Measurements from ENCODE around the gene DPP4.

DPP4 gene

GRCh38 chr2:162115076-162115475 is 41.1 kb upstream of the DPP4 start:
- TF ChIP-seq EZH2phosphoT487 (IDR thresholded peaks at IDR 0.05; ENCODE audit: low read length) (no peak), CTCF (IDR thresholded peaks at IDR 0.05; ENCODE audit: low read length) (no peak), EZH2 (optimal IDR thresholded peaks at IDR 0.05; ENCODE audit: low read depth, low read length) (no peak)
- Histone ChIP-seq H3K9ac (ENCODE audit: low read length) (no peak overlapping the region), H3K9me2 (replicated peaks; ENCODE audit: insufficient read depth, low read length) (no peaks in the 10 kb centered on the region), H3K27ac (ENCODE audit: low read length) (no peak overlapping the region), H3K36me3 (replicated peaks; ENCODE audit: insufficient read depth, low read length) (no peaks in the 10 kb centered on the region), H3K4me2 (ENCODE audit: low read depth, low read length) (no peak overlapping the region), H3K4me3 (ENCODE audit: low read length) (no peak overlapping the region), H3F3A (ENCODE audit: insufficient read depth, low read length) (no peaks in the 10 kb centered on the region), H4K20me1 (ENCODE audit: insufficient read depth, low read length) (no peaks in the 10 kb centered on the region), H3K4me1 (ENCODE audit: low read length) (no peaks in the 10 kb centered on the region), H3K79me2 (ENCODE audit: low read length) (no peaks in the 10 kb centered on the region), H3K27me3 (replicated peaks; ENCODE audit: insufficient read depth, low read length) (no peaks in the 10 kb centered on the region), H2AFZ (ENCODE audit: low read length) (no peak overlapping the region), H3K9me3 (replicated peaks; ENCODE audit: insufficient read depth, low read length) (no peaks in the 10 kb centered on the region)
- DNase-seq: no peak

- Histone ChIP-seq H2AFZ (ENCODE audit: low read length) (no peak overlapping the region), H3K27ac (ENCODE audit: low read length) (no peak overlapping the region), H3K36me3 (replicated peaks; ENCODE audit: insufficient read depth, low read length) (no peaks in the 10 kb centered on the region), H3K9me3 (replicated peaks; ENCODE audit: insufficient read depth, low read length) (no peaks in the 10 kb centered on the region), H4K20me1 (ENCODE audit: insufficient read depth, low read length) (no peaks in the 10 kb centered on the region), H3K4me3 (ENCODE audit: low read length) (no peak overlapping the region), H3K79me2 (ENCODE audit: low read length) (no peaks in the 10 kb centered on the region), H3K9ac (ENCODE audit: low read length) (no peak overlapping the region), H3K4me1 (ENCODE audit: low read length) (no peaks in the 10 kb centered on the region), H3K27me3 (replicated peaks; ENCODE audit: insufficient read depth, low read length) (no peaks in the 10 kb centered on the region), H3K4me2 (ENCODE audit: low read depth, low read length) (no peak overlapping the region), H3K9me2 (replicated peaks; ENCODE audit: insufficient read depth, low read length) (no peaks in the 10 kb centered on the region), H3F3A (ENCODE audit: insufficient read depth, low read length) (no peaks in the 10 kb centered on the region)
- no peak for DNase-seq
- TF ChIP-seq EZH2 (optimal IDR thresholded peaks at IDR 0.05; ENCODE audit: low read depth, low read length): no peak
- TF ChIP-seq CTCF (IDR thresholded peaks at IDR 0.05; ENCODE audit: low read length): no peak
- no peak for TF ChIP-seq EZH2phosphoT487 (IDR thresholded peaks at IDR 0.05; ENCODE audit: low read length)
These were observed 40.3 kb upstream of the DPP4 start for GRCh38 chr2:162114271-162114670.

- no peak overlapping the region for H3K4me3 ChIP-seq (ENCODE audit: low read length)
These were observed 39.8 kb upstream of the DPP4 start for GRCh38 chr2:162113776-162114168.

More at GRCh38 chr2:162113776-162114168, 39.8 kb upstream of the DPP4 start:
- Histone ChIP-seq H2AFZ (ENCODE audit: low read length) (no peak overlapping the region), H3K36me3 (replicated peaks; ENCODE audit: insufficient read depth, low read length) (no peaks in the 10 kb centered on the region), H3K9me2 (replicated peaks; ENCODE audit: insufficient read depth, low read length) (no peaks in the 10 kb centered on the region), H3K27me3 (replicated peaks; ENCODE audit: insufficient read depth, low read length) (no peaks in the 10 kb centered on the region), H3K79me2 (ENCODE audit: low read length) (no peaks in the 10 kb centered on the region), H3K4me2 (ENCODE audit: low read depth, low read length) (no peak overlapping the region), H3F3A (ENCODE audit: insufficient read depth, low read length) (no peaks in the 10 kb centered on the region), H3K9me3 (replicated peaks; ENCODE audit: insufficient read depth, low read length) (no peaks in the 10 kb centered on the region), H3K27ac (ENCODE audit: low read length) (no peak overlapping the region), H3K9ac (ENCODE audit: low read length) (no peak overlapping the region), H3K4me1 (ENCODE audit: low read length) (no peaks in the 10 kb centered on the region), H4K20me1 (ENCODE audit: insufficient read depth, low read length) (no peaks in the 10 kb centered on the region)
- DNase-seq: no peak
- TF ChIP-seq CTCF (IDR thresholded peaks at IDR 0.05; ENCODE audit: low read length) (no peak), EZH2phosphoT487 (IDR thresholded peaks at IDR 0.05; ENCODE audit: low read length) (no peak), EZH2 (optimal IDR thresholded peaks at IDR 0.05; ENCODE audit: low read depth, low read length) (no peak)

Data from MM.1S (cell line).